HPDE6-E6E7 (cell line): Measurements from ENCODE around the gene HOXD12.

ENCODE experiments used
- DNase-seq: peaks from one replicate; pipeline ENCODE4 v3.0.0; 2011; ENCODE audit warnings: missing footprints; ENCODE audit errors: extremely low spot score

The HOXD12 gene

GRCh38 chr2:176120364-176121189 lies 21.0 kb downstream of the HOXD12 start:
- DNase-seq, result no peak

- DNase-seq, result no peak
Observed at GRCh38 chr2:176121190-176122051, 21.8 kb downstream of the HOXD12 start.

GRCh38 chr2:176122052-176122682 lies 22.6 kb downstream of the HOXD12 start:
- no peak for DNase-seq

- no peak for DNase-seq
Observed at GRCh38 chr2:176122683-176123410, 23.3 kb downstream of the HOXD12 start, which contains the start of gene HOXD9. Gene HOXD9, plus strand, starts transcription at chr2:176122719. Its CDS starts 50 bp downstream, at chr2:176122769.

- no peak for DNase-seq
Observed at GRCh38 chr2:176123411-176124109, 24.0 kb downstream of the HOXD12 start.

- DNase-seq, result no peak
Observed at GRCh38 chr2:176124110-176124946, 24.7 kb downstream of the HOXD12 start.

- DNase-seq, result no peak
Observed at GRCh38 chr2:176124947-176125771, 25.6 kb downstream of the HOXD12 start.

GRCh38 chr2:176125772-176126054 lies 26.1 kb downstream of the HOXD12 start:
- no peak for DNase-seq

- DNase-seq, result no peak
Observed at GRCh38 chr2:176126929-176127773, 27.6 kb downstream of the HOXD12 start.

- DNase-seq, result no peak
Observed at GRCh38 chr2:176127774-176128072, 28.1 kb downstream of the HOXD12 start.

GRCh38 chr2:176128172-176128981 lies 28.8 kb downstream of the HOXD12 start:
- DNase-seq, result no peak

- DNase-seq, result no peak
Observed at GRCh38 chr2:176128982-176129796, 29.6 kb downstream of the HOXD12 start, which contains the start of gene HOXD8. Gene HOXD8, plus strand, starts transcription at chr2:176129705. Its CDS starts 662 bp downstream, at chr2:176130367.

GRCh38 chr2:176129813-176130146 lies 30.2 kb downstream of the HOXD12 start:
- DNase-seq, result no peak

GRCh38 chr2:176130147-176130956 lies 30.8 kb downstream of the HOXD12 start:
- no peak for DNase-seq

- no peak for DNase-seq
Observed at GRCh38 chr2:176130957-176131847, 31.6 kb downstream of the HOXD12 start.
